Mucosa of descending colon (tissue), 3 donors: Measurements from ENCODE around the gene SPAG6. TPM values are rescaled to one million over a fixed set of nuclear protein-coding genes. Genes with fewer than 3 reads are reported as not detected.

Experiments used
- ATAC-seq: fragments of 200-7000 bp; cut with Tn5 transposase; one replicate; pipeline ENCODE4 v1.9.1; 2020; ENCODE audit warnings: mild to moderate bottlenecking, moderate library complexity
- DNase-seq, 3 donors: peaks; one replicate each; pipeline ENCODE4 v3.0.0-alpha.2; 2020
- H3K36me3 ChIP-seq: fragments of 200-600 bp; one replicate; pipeline ENCODE4 v1.8.0; 2021; ENCODE audit warnings: low read depth, mild to moderate bottlenecking
- H3K4me1 ChIP-seq: fragments of 200-600 bp; one replicate; pipeline ENCODE4 v1.8.0; 2021; ENCODE audit warnings: low read depth, mild to moderate bottlenecking
- H3K4me3 ChIP-seq: fragments of 200-600 bp; one replicate; pipeline ENCODE4 v1.8.0; 2021; ENCODE audit warnings: mild to moderate bottlenecking
- H3K9me3 ChIP-seq: fragments of 200-600 bp; one replicate; pipeline ENCODE4 v1.8.0; 2021; ENCODE audit warnings: mild to moderate bottlenecking
- CTCF ChIP-seq: fragments of 200-600 bp; IDR thresholded peaks from one replicate; pipeline ENCODE4 v1.8.0; 2022; ENCODE audit warnings: antibody characterized with exemption, mild to moderate bottlenecking
- intact Hi-C, 2 donors: fragments of 100-400 bp; cut with DNase I in 1 of 2; cut with micrococcal nuclease in 1 of 2; formaldehyde crosslinking; loops; one replicate each; pipeline versions ENCODE4 v1.11.0 to v1.11.1; 2022; cut with DNase I, micrococcal nuclease
- total RNA-seq, 3 donors: library from RNA; stranded (reverse); fragmentation: NEBNext Ultra II Directional in 2 of 3; extraction: Animal tissue kit (Norgen Biotek cat#: 25700) in 2 of 3; gene quantifications; one replicate each; pipeline versions ENCODE4 v1.2.1 to v1.2.4, GENCODE V29; 2021 to 2023
- donor health status: DM: no; HTN: no; CAD: no; lungs with moderate emphysema.
- donor health status: DM: no; HTN: no; CAD: no.
- donor health status: DM: no; HTN: yes; CAD: no.

SPAG6 gene
- total RNA-seq, 3 donors from 2014 or later, result not detected

DNA sequence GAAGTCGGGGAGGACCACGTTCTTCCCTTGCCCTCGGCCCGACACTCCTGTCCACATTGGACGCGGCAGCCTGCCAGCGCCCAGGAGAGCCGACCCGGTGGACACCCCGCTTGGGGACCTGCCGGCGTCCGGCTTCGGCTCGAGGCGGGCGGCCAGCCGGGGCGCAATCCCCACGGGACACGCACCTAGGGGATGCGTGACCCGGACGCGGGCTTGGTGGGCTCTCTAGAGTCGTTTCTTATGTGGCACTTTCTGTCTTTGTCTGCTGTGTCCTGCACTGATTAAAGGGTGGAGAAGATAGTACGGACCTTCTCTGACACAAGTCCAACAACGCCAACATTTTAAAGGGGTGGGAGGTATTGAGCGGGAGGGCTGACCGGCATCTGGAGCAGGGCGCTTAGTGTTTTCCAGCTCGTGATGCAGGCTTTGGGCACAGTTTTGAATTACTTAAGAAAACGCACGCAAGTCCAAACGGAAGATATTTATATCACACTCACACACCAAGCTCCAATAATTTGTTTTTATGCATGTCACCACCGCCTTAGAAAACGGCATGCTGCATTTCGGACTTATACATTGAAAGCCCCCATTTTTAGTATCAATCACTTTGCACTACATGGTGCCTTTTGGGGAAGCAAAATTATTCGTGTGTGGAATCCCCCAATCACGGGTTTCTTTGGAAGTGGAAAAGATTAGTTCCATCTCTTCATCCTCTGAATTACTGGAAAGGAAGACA is 3.9 kb upstream of the SPAG6 start:
- Histone ChIP-seq H3K4me3 (peak overlapping the region; percentile 39), H3K36me3 (no peaks in the 10 kb centered on the region), H3K9me3 (no peaks in the 10 kb centered on the region), H3K4me1 (peaks cover 17% of the 10 kb centered on the region)
- peak; percentile 32 for ATAC-seq
- no peak for TF ChIP-seq CTCF
- intact Hi-C loops, result no loop called here
- peak in 1 of 3 donors; percentile 68 for DNase-seq

DNA sequence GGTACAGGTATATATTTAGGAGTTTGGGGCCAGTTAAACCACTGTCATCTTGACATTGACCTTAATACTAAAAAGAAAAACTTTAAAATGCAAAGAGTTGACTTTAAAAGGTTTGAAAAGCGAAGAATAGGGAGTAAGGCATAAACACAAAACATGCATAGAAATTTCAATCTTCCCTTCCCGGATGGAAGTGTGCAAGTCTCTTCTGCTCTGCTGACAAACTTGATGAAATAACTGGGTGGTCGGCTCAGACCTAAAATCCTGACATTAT is 3.4 kb upstream of the SPAG6 start:
- no peak overlapping the region for H3K4me3 ChIP-seq
- DNase-seq (no peak), ATAC-seq (no peak)
- H3K9me3 ChIP-seq, result no peaks in the 10 kb centered on the region
- H3K36me3 ChIP-seq, result no peaks in the 10 kb centered on the region
- intact Hi-C loops, result no loop called here
- peaks cover 12% of the 10 kb centered on the region for H3K4me1 ChIP-seq
- TF ChIP-seq CTCF, result no peak

- Histone ChIP-seq H3K4me3 (no peak overlapping the region), H3K9me3 (no peaks in the 10 kb centered on the region), H3K4me1 (peaks cover 10% of the 10 kb centered on the region), H3K36me3 (no peaks in the 10 kb centered on the region)
- intact Hi-C loops, result no loop called here
- no peak for DNase-seq
- ATAC-seq, result no peak
- TF ChIP-seq CTCF, result no peak
Observed at GRCh38 chr10:22342421-22342820, 2.9 kb upstream of the SPAG6 start.

GRCh38 chr10:22343731-22344130 is 1.6 kb upstream of the SPAG6 start:
- no peak for ATAC-seq
- Histone ChIP-seq H3K9me3 (no peaks in the 10 kb centered on the region), H3K4me1 (peaks cover 10% of the 10 kb centered on the region), H3K36me3 (no peaks in the 10 kb centered on the region), H3K4me3 (no peak overlapping the region)
- DNase-seq, result no peak
- intact Hi-C loops, result no loop called here
- TF ChIP-seq CTCF, result no peak

GRCh38 chr10:22344249-22344648 is 1.0 kb upstream of the SPAG6 start:
- peaks cover 10% of the 10 kb centered on the region for H3K4me1 ChIP-seq
- H3K36me3 ChIP-seq, result no peaks in the 10 kb centered on the region
- H3K4me3 ChIP-seq, result no peak overlapping the region
- DNase-seq (no peak), ATAC-seq (no peak)
- TF ChIP-seq CTCF, result no peak
- no peaks in the 10 kb centered on the region for H3K9me3 ChIP-seq
- intact Hi-C loops, result no loop called here

DNA sequence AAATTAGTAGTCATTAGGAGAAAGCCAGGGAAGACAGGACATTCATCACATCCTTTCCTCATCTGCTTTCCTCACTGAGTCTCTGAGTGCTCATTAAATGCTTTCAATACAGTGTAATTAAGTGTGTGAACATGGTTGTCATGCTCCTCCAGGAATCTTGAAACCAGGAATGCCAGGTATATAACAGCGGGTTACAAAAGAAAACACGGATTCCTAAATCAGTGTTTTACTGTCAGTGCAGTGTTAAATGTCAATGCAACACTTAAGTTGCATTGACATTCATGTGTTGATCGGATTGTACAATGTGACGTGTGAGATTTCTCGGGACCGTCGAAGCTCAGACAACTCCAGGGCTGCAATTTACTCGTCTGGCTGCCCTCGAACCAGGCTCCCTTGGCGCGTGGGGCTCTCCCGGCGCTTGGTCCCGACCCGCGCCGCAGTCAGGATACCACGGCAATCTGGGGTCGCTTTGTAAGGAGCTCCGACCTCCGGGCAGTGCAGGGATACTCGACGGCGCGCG is 455 bp upstream of the SPAG6 start:
- intact Hi-C loops, result no loop called here
- no peaks in the 10 kb centered on the region for H3K9me3 ChIP-seq
- H3K4me1 ChIP-seq, result peaks cover 9% of the 10 kb centered on the region
- no peak overlapping the region for H3K4me3 ChIP-seq
- ATAC-seq (no peak), DNase-seq (no peak)
- no peak for TF ChIP-seq CTCF
- H3K36me3 ChIP-seq, result no peaks in the 10 kb centered on the region
